Left colon (tissue), 2 donors: ENCODE data around the gene IQGAP2. TPM values are rescaled to one million over a fixed set of nuclear protein-coding genes. Genes with fewer than 3 reads are reported as not detected.

Experiments used
- total RNA-seq, 2 donors: library from RNA; stranded (reverse); fragmentation: NEBNext Ultra II Directional; extraction: Animal tissue kit (Norgen Biotek cat#: 25700); gene quantifications; one replicate each; pipeline ENCODE4 v1.2.1, GENCODE V29; 2021
- donor health status: DM: no; HTN: no; CAD: no.
- donor health status: DM: yes; HTN: yes; CAD: no.

Gene IQGAP2
- total RNA-seq, 2 donors from 2014 or later = 104 to 123 TPM

Other genes with a start within 250 kb of the IQGAP2 start
- gene F2RL2, start 220.1 kb downstream of the IQGAP2 start, total RNA-seq = under 1 TPM; 0.31 to 0.84 TPM